ENCODE measurements around the gene KCNA2.

DNA sequence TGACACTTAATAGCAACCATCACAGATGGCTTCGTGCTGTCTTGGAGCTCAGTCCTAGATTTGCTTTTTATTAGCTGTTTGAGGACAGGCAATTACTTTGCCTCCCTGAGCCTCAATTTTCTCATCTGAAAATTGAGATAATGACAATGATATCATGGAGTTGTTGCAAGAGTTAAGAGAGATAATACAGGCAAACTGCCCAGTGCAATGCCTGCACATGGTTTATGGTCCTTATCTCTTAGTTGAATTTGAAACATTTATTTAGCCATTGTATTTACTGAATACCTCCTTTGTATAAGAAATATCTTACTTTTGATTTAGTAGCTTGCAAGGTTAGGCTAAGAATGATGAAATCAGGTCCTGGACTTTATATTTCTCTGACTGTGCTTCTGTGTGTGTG is 17.7 kb downstream of the KCNA2 start:
- TF ChIP-seq CTCF (IDR thresholded peaks at IDR 0.05 in 4 of 5, conservative IDR thresholded peaks at IDR 0.05 in 1 of 5) (no peak), POLR2A (IDR thresholded peaks at IDR 0.05) (no peak)

All from gastrocnemius medialis (tissue), 4 donors.